Uterus (tissue), 4 donors: ENCODE data around the gene TSR2. TPM values are rescaled to one million over a fixed set of nuclear protein-coding genes. Genes with fewer than 3 reads are reported as not detected.

ENCODE experiments used
- DNase-seq, 2 donors: peaks; one replicate each; pipeline ENCODE4 v3.0.0-alpha.2; 2019 to 2020
- H3K27ac ChIP-seq, 2 donors: fragments of 200-600 bp; sonication (generic); 1 replicate in 1 of 2; 2 replicates in 1 of 2; pipeline ENCODE4 v1.5.1; 2016 to 2018
- H3K27me3 ChIP-seq, 2 donors: fragments of 200-600 bp; sonication (generic); one replicate each; pipeline ENCODE4 v1.5.1; 2018 to 2019; ENCODE audit warnings: control low read depth in 1 of 2
- H3K36me3 ChIP-seq, 2 donors: fragments of 200-600 bp; sonication (generic); one replicate each; pipeline ENCODE4 v1.5.1; 2019; ENCODE audit warnings: control low read depth in 1 of 2
- H3K4me1 ChIP-seq, 2 donors: fragments of 200-600 bp; sonication (generic); one replicate each; pipeline ENCODE4 v1.5.1; 2018 to 2019; ENCODE audit warnings: control low read depth in 1 of 2
- H3K4me3 ChIP-seq, 2 donors: fragments of 200-600 bp; sonication (generic); 1 replicate in 1 of 2; 2 replicates in 1 of 2; pipeline ENCODE4 v1.5.1; 2018 to 2019; ENCODE audit warnings: mild to moderate bottlenecking in 1 of 2
- H3K9me3 ChIP-seq, 2 donors: fragments of 200-600 bp; sonication (generic); one replicate each; pipeline ENCODE4 v1.5.1; 2019; ENCODE audit warnings: control low read depth in 1 of 2
- CTCF ChIP-seq, 4 experiments: fragments of 200-600 bp in 2 of 4; fragments of 450-650 bp in 2 of 4; sonication (generic) in 2 of 4; IDR thresholded peaks; one replicate each; pipeline ENCODE4 v1.5.1; 2016 to 2019; ENCODE audit warnings: antibody characterized with exemption in 4 of 4, mild to moderate bottlenecking in 2 of 4, moderate library complexity in 1 of 4
- POLR2A ChIP-seq, 2 donors: fragments of 450-650 bp; IDR thresholded peaks; one replicate each; pipeline ENCODE4 v1.6.1; 2016; ENCODE audit warnings: antibody characterized with exemption in 2 of 2, mild to moderate bottlenecking in 1 of 2, moderate library complexity in 1 of 2
- intact Hi-C: fragments of 100-400 bp; cut with DNase I; formaldehyde crosslinking; loops from one replicate; pipeline ENCODE4 v1.15.1; 2023; ENCODE audit warnings: low total_unique reads
- total RNA-seq, 4 donors: library from RNA; depleted of rRNA in 3 of 4; stranded (reverse); fragments of >200 nt in 3 of 4; gene quantifications; one replicate each; pipeline versions ENCODE4 v1.1.0 to v1.2.4, GENCODE V29; 2014 to 2023
- donor health status: DM: yes; HTN: yes; CAD: no.

The TSR2 gene
- total RNA-seq, 4 donors from 2014 or later, result 5.6 to 46.3 (median 14.6) TPM

- no peak for TF ChIP-seq CTCF (IDR thresholded peaks at IDR 0.05)
- TF ChIP-seq POLR2A (IDR thresholded peaks at IDR 0.05), result no peak
- DNase-seq, result no peak
- Histone ChIP-seq H3K27me3 (no peaks in the 10 kb centered on the region), H3K4me3 (no peak overlapping the region), H3K27ac (no peak overlapping the region), H3K4me1 (no peaks in the 10 kb centered on the region), H3K9me3 (no peaks in the 10 kb centered on the region), H3K36me3 (no peaks in the 10 kb centered on the region)
- intact Hi-C loops, result no loop called here
Measured at GRCh38 chrX:54415534-54416350, 24.5 kb upstream of the TSR2 start.

GRCh38 chrX:54416965-54417364 lies 23.2 kb upstream of the TSR2 start:
- no peaks in the 10 kb centered on the region for H3K27me3 ChIP-seq
- H3K27ac ChIP-seq, result no peak overlapping the region
- no peaks in the 10 kb centered on the region for H3K4me1 ChIP-seq
- H3K9me3 ChIP-seq, result no peaks in the 10 kb centered on the region
- no peak overlapping the region for H3K4me3 ChIP-seq
- no peak for TF ChIP-seq CTCF (IDR thresholded peaks at IDR 0.05)
- no peak for TF ChIP-seq POLR2A (IDR thresholded peaks at IDR 0.05)
- no peak for DNase-seq
- H3K36me3 ChIP-seq, result no peaks in the 10 kb centered on the region
- intact Hi-C loops, result no loop called here

GRCh38 chrX:54419559-54420302 lies 20.5 kb upstream of the TSR2 start:
- TF ChIP-seq CTCF (IDR thresholded peaks at IDR 0.05) (no peak), POLR2A (IDR thresholded peaks at IDR 0.05) (no peak)
- Histone ChIP-seq H3K27me3 (no peaks in the 10 kb centered on the region), H3K27ac (no peak overlapping the region), H3K4me3 (no peak overlapping the region), H3K4me1 (no peaks in the 10 kb centered on the region), H3K9me3 (no peaks in the 10 kb centered on the region), H3K36me3 (no peaks in the 10 kb centered on the region)
- no peak for DNase-seq
- intact Hi-C loops, result no loop called here

GRCh38 chrX:54422168-54422567 lies 18.0 kb upstream of the TSR2 start:
- Histone ChIP-seq H3K9me3 (no peaks in the 10 kb centered on the region), H3K4me3 (no peak overlapping the region), H3K27ac (no peak overlapping the region), H3K4me1 (no peaks in the 10 kb centered on the region), H3K36me3 (no peaks in the 10 kb centered on the region), H3K27me3 (no peaks in the 10 kb centered on the region)
- intact Hi-C loops, result no loop called here
- TF ChIP-seq CTCF (IDR thresholded peaks at IDR 0.05) (no peak), POLR2A (IDR thresholded peaks at IDR 0.05) (no peak)
- no peak for DNase-seq
